Caco-2 (cell line): ENCODE results near the gene VIPAS39. TPM values are rescaled to one million over a fixed set of nuclear protein-coding genes. Genes with fewer than 3 reads are reported as not detected.

Source experiments
- BruUV-seq: library from RNA; stranded (reverse); fragments of 400-500 nt; replicated peaks from 2 replicates; lab custom pipeline; 2021; lab: Mats Ljungman, UMichigan
- CTCF ChIA-PET: fragments of 300-600 bp; sonication (Branson Sonifier 250); formaldehyde crosslinking; loops from one replicate; lab custom pipeline; 2022; ENCODE audit warnings: antibody characterized with exemption; lab: Charles Lee
- POLR2A ChIA-PET: fragments of 300-600 bp; sonication (Branson Sonifier 250); formaldehyde crosslinking; loops from one replicate; lab custom pipeline; 2022; ENCODE audit warnings: antibody characterized with exemption; lab: Charles Lee
- DNase-seq, 2 experiments: peaks; one replicate each; pipeline versions ENCODE4 v3.0.0 to v3.0.0-alpha.2; 2020 to 2022
- H3K27me3 ChIP-seq: replicated peaks from 2 replicates; pipeline ENCODE4 v1.6.0; 2011; ENCODE audit warnings: low read length; ENCODE audit not compliant: control insufficient read depth, insufficient read depth
- H3K36me3 ChIP-seq: 2 replicates; pipeline ENCODE4 v1.5.1; 2011; ENCODE audit warnings: low read length; ENCODE audit not compliant: control insufficient read depth, insufficient read depth
- H3K4me1 ChIP-seq: fragments of 250-450 bp; sonication (Bioruptor Pico); 2 replicates; pipeline ENCODE4 v1.5.1; 2020; ENCODE audit warnings: mild to moderate bottlenecking
- H3K4me3 ChIP-seq: 2 replicates; pipeline ENCODE4 v1.5.1; 2011; ENCODE audit warnings: low read depth, mild to moderate bottlenecking, control low read depth, low read length
- H3K9me3 ChIP-seq: fragments of 250-450 bp; sonication (Bioruptor Pico); 2 replicates; pipeline ENCODE4 v1.5.1; 2020; ENCODE audit warnings: mild to moderate bottlenecking, moderate library complexity
- H3K27ac Mint-ChIP-seq: one replicate; pipeline ENCODE4 v1.8.0; 2022; ENCODE audit warnings: mixed read lengths; ENCODE audit not compliant: unreplicated experiment
- H3K27me3 Mint-ChIP-seq: one replicate; pipeline ENCODE4 v1.8.0; 2022; ENCODE audit warnings: mixed read lengths; ENCODE audit not compliant: insufficient read depth, unreplicated experiment
- H3K36me3 Mint-ChIP-seq: one replicate; pipeline ENCODE4 v1.8.0; 2022; ENCODE audit warnings: mild to moderate bottlenecking, mixed read lengths; ENCODE audit not compliant: insufficient read depth, unreplicated experiment
- H3K4me1 Mint-ChIP-seq: one replicate; pipeline ENCODE4 v1.8.0; 2022; ENCODE audit warnings: low read depth, mixed read lengths; ENCODE audit not compliant: unreplicated experiment
- H3K4me3 Mint-ChIP-seq: one replicate; pipeline ENCODE4 v1.8.0; 2022; ENCODE audit warnings: mild to moderate bottlenecking, moderate library complexity, mixed read lengths; ENCODE audit not compliant: unreplicated experiment
- H3K9me3 Mint-ChIP-seq: one replicate; pipeline ENCODE4 v1.8.0; 2022; ENCODE audit warnings: mixed read lengths; ENCODE audit not compliant: unreplicated experiment
- intact Hi-C: fragments of 100-400 bp; cut with micrococcal nuclease; formaldehyde crosslinking; loops from one replicate; pipeline ENCODE4 v1.10.0; 2022; ENCODE audit not compliant: unreplicated experiment
- total RNA-seq: library from RNA; stranded (reverse); gene quantifications from 2 replicates; pipeline ENCODE4 v1.2.3, GENCODE V29; 2022
- TF ChIP-seq, protein P1 (sequence below), 2 experiments: fragments of 200-600 bp in 1 of 2; IDR thresholded peaks; 1 replicate in 1 of 2; 2 replicates in 1 of 2; pipeline versions ENCODE4 v1.5.1 to v1.8.0; 2011 to 2022; ENCODE audit warnings: antibody characterized with exemption in 1 of 2, control low read depth in 1 of 2, inconsistent platforms in 1 of 2, low read depth in 1 of 2, low read length in 1 of 2, mild to moderate bottlenecking in 1 of 2, moderate library complexity in 1 of 2; ENCODE audit not compliant: insufficient read depth in 1 of 2, severe bottlenecking in 1 of 2, unreplicated experiment in 1 of 2

Gene VIPAS39
- total RNA-seq, 1 experiment from 2014 or later = 20.7 TPM

DNA sequence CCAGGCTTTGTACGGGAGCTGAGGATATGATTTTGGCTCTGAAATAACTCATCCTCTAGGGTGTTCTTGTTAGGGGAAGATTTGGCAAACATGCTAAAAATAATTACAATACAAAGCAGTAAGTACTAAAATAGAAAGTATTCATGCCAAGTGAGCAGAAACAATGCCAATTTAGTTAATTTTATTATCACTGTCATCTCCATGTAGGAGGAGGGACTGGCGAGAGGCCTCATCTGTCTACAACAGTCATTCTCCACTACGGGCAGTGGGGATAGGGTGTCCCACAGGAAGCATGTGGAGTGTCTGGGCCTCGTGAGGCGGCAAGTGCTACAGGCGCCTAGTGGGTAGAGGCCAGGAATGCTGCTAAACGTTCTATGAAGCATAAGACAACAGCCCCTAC is 37.9 kb upstream of the VIPAS39 start:
- no peak overlapping the region for H3K27ac Mint-ChIP-seq
- no peaks in the 10 kb centered on the region for H3K27me3 Mint-ChIP-seq
- POLR2A ChIA-PET = no interaction called here
- no peak overlapping the region for H3K4me3 ChIP-seq
- peaks cover 11% of the 10 kb centered on the region for H3K36me3 Mint-ChIP-seq
- H3K4me3 Mint-ChIP-seq = no peak overlapping the region
- TF ChIP-seq, protein P1, sequence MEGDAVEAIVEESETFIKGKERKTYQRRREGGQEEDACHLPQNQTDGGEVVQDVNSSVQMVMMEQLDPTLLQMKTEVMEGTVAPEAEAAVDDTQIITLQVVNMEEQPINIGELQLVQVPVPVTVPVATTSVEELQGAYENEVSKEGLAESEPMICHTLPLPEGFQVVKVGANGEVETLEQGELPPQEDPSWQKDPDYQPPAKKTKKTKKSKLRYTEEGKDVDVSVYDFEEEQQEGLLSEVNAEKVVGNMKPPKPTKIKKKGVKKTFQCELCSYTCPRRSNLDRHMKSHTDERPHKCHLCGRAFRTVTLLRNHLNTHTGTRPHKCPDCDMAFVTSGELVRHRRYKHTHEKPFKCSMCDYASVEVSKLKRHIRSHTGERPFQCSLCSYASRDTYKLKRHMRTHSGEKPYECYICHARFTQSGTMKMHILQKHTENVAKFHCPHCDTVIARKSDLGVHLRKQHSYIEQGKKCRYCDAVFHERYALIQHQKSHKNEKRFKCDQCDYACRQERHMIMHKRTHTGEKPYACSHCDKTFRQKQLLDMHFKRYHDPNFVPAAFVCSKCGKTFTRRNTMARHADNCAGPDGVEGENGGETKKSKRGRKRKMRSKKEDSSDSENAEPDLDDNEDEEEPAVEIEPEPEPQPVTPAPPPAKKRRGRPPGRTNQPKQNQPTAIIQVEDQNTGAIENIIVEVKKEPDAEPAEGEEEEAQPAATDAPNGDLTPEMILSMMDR (IDR thresholded peaks at IDR 0.05; ENCODE audit: insufficient read depth in 1 of 2, low read depth in 1 of 2, low read length in 1 of 2, severe bottlenecking in 1 of 2, unreplicated experiment in 1 of 2) = no peak
- H3K4me1 Mint-ChIP-seq = peaks cover 14% of the 10 kb centered on the region
- intact Hi-C loops = no loop called here
- H3K27me3 ChIP-seq = no peaks in the 10 kb centered on the region
- peaks cover 4% of the 10 kb centered on the region; the same call in 1 of the 2 replicates for H3K4me1 ChIP-seq
- CTCF ChIA-PET = no interaction called here
- H3K36me3 ChIP-seq = no peaks in the 10 kb centered on the region
- peak in 1 of 2 experiments; percentile 4 for DNase-seq
- H3K9me3 Mint-ChIP-seq = no peaks in the 10 kb centered on the region
- no TSS peak for BruUV-seq
- no peaks in the 10 kb centered on the region for H3K9me3 ChIP-seq

- H3K36me3 Mint-ChIP-seq = no peaks in the 10 kb centered on the region
- intact Hi-C loops = no loop called here
- no peak overlapping the region for H3K27ac Mint-ChIP-seq
- Histone ChIP-seq H3K27me3 (no peaks in the 10 kb centered on the region), H3K36me3 (no peaks in the 10 kb centered on the region), H3K4me3 (no peak overlapping the region), H3K4me1 (no peaks in the 10 kb centered on the region), H3K9me3 (no peaks in the 10 kb centered on the region)
- no TSS peak for BruUV-seq
- DNase-seq = peak in 1 of 2 experiments; percentile 20
- H3K9me3 Mint-ChIP-seq = no peaks in the 10 kb centered on the region
- no peaks in the 10 kb centered on the region for H3K4me1 Mint-ChIP-seq
- no peak overlapping the region for H3K4me3 Mint-ChIP-seq
- TF ChIP-seq, protein P1 (IDR thresholded peaks at IDR 0.05; ENCODE audit: insufficient read depth in 1 of 2, low read depth in 1 of 2, low read length in 1 of 2, severe bottlenecking in 1 of 2, unreplicated experiment in 1 of 2) = no peak
- H3K27me3 Mint-ChIP-seq = no peaks in the 10 kb centered on the region
- CTCF ChIA-PET = no interaction called here
- POLR2A ChIA-PET = no interaction called here
Measured at GRCh38 chr14:77491056-77491455, 33.7 kb upstream of the VIPAS39 start.

- no peaks in the 10 kb centered on the region for H3K9me3 ChIP-seq
- H3K36me3 ChIP-seq = no peaks in the 10 kb centered on the region
- DNase-seq = no peak
- H3K4me3 ChIP-seq = no peak overlapping the region
- CTCF ChIA-PET = no interaction called here
- H3K9me3 Mint-ChIP-seq = no peaks in the 10 kb centered on the region
- BruUV-seq = no TSS peak
- no peaks in the 10 kb centered on the region for H3K4me1 Mint-ChIP-seq
- intact Hi-C loops = no loop called here
- H3K4me3 Mint-ChIP-seq = no peak overlapping the region
- H3K4me1 ChIP-seq = no peaks in the 10 kb centered on the region
- no peaks in the 10 kb centered on the region for H3K36me3 Mint-ChIP-seq
- no peak overlapping the region for H3K27ac Mint-ChIP-seq
- POLR2A ChIA-PET = no interaction called here
- H3K27me3 Mint-ChIP-seq = no peaks in the 10 kb centered on the region
- H3K27me3 ChIP-seq = no peaks in the 10 kb centered on the region
- TF ChIP-seq, protein P1 (IDR thresholded peaks at IDR 0.05; ENCODE audit: insufficient read depth in 1 of 2, low read depth in 1 of 2, low read length in 1 of 2, severe bottlenecking in 1 of 2, unreplicated experiment in 1 of 2) = no peak
Measured at GRCh38 chr14:77490347-77490986, 33.1 kb upstream of the VIPAS39 start.
